Sigmoid colon (tissue), 4 donors: ENCODE measurements around the gene CRNKL1.

Experiments
- EP300 ChIP-seq, 4 donors: sonication (generic); formaldehyde crosslinking; IDR thresholded peaks; one replicate each; pipeline ENCODE4 v1.6.1; 2017; ENCODE audit warnings: antibody characterized with exemption in 4 of 4
- POLR2A ChIP-seq, 2 donors: fragments of 450-650 bp; IDR thresholded peaks; one replicate each; pipeline ENCODE4 v1.6.1; 2016; ENCODE audit warnings: antibody characterized with exemption in 2 of 2, mild to moderate bottlenecking in 2 of 2, moderate library complexity in 2 of 2
- POLR2AphosphoS5 ChIP-seq, 4 donors: sonication (generic); formaldehyde crosslinking; IDR thresholded peaks; one replicate each; pipeline ENCODE4 v1.6.1; 2017; ENCODE audit warnings: antibody characterized with exemption in 4 of 4
- TF ChIP-seq, protein P1 (sequence below), 4 experiments: fragments of 450-650 bp in 3 of 4; fragments of 200-600 bp in 1 of 4; IDR thresholded peaks; one replicate each; pipeline ENCODE4 v1.5.1; 2016 to 2019; ENCODE audit warnings: antibody characterized with exemption in 4 of 4, mild to moderate bottlenecking in 3 of 4, moderate library complexity in 2 of 4

DNA sequence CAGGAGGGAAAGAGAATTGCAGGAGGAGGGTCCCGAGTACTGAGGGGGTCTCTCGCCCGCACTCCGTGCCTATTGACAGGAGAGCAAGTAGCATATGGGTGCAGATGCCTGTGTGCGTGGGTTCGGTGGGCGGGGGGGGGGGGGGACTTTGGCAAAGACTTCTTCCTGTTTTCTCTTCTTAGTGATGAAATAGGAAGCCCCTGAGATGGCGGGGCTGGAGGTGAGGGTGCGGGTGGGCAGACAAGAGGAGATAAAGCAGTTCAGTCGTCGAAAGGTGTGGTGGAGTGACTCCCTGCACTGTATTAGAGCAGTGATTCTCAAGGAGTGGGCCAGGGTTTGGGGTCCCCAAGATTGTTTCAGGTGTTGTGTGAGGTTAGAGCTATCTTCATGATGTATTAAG lies 31.4 kb downstream of the CRNKL1 start:
- TF ChIP-seq, protein P1, sequence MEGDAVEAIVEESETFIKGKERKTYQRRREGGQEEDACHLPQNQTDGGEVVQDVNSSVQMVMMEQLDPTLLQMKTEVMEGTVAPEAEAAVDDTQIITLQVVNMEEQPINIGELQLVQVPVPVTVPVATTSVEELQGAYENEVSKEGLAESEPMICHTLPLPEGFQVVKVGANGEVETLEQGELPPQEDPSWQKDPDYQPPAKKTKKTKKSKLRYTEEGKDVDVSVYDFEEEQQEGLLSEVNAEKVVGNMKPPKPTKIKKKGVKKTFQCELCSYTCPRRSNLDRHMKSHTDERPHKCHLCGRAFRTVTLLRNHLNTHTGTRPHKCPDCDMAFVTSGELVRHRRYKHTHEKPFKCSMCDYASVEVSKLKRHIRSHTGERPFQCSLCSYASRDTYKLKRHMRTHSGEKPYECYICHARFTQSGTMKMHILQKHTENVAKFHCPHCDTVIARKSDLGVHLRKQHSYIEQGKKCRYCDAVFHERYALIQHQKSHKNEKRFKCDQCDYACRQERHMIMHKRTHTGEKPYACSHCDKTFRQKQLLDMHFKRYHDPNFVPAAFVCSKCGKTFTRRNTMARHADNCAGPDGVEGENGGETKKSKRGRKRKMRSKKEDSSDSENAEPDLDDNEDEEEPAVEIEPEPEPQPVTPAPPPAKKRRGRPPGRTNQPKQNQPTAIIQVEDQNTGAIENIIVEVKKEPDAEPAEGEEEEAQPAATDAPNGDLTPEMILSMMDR (IDR thresholded peaks at IDR 0.05), result no peak
- TF ChIP-seq EP300 (IDR thresholded peaks at IDR 0.05) (no peak), POLR2A (IDR thresholded peaks at IDR 0.05) (no peak), POLR2AphosphoS5 (IDR thresholded peaks at IDR 0.05) (no peak)
